ENCODE results near the gene BRPF3. TPM values are rescaled to one million over a fixed set of nuclear protein-coding genes. Genes with fewer than 3 reads are reported as not detected.

Gene BRPF3
- total RNA-seq, 1 experiment from 2014 or later = 14.3 TPM

DNA sequence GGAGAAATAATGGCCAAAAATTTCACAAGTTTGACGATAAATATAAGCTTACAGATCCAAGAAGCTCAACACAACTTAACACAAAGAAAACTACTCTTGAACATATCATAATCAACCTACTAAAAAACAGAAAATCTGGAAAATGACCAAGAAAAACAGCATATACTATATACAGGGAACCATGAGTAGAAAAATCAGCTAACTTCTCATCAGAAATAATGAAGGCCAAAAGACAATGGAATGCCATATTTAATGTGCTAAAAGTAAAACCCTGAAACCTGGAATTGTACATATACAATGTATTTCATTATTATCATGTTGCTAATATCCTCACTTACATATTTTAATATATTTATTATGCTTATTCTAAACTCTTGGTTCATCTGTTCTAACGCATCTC, 40.9 kb upstream of the BRPF3 start:
- Histone ChIP-seq H3K27me3 (ENCODE audit: low read length) (no peaks in the 10 kb centered on the region), H3F3A (ENCODE audit: low read length, unreplicated experiment) (no peaks in the 10 kb centered on the region), H3K27ac (ENCODE audit: low read length) (no peak overlapping the region), H4K20me1 (ENCODE audit: low read length) (no peaks in the 10 kb centered on the region), H2AFZ (ENCODE audit: low read length) (no peak overlapping the region), H3K79me2 (ENCODE audit: low read length) (no peaks in the 10 kb centered on the region), H3K9me2 (replicated peaks; ENCODE audit: low read length) (no peaks in the 10 kb centered on the region), H3K9ac (ENCODE audit: low read length) (no peak overlapping the region), H3K4me2 (ENCODE audit: low read length) (no peak overlapping the region), H3K4me1 (ENCODE audit: insufficient read depth, low read length) (peaks cover 17% of the 10 kb centered on the region), H3K4me3 (ENCODE audit: low read length) (no peak overlapping the region), H3K9me3 (ENCODE audit: low read length) (0 out of 2 replicates have a peak, but pooled peaks cover 5% of the 10 kb centered on the region), H3K36me3 (ENCODE audit: low read depth, low read length) (no peaks in the 10 kb centered on the region)
- ChIA-PET CTCF (no interaction called here), POLR2A (ENCODE audit: unreplicated experiment) (no interaction called here)
- BruUV-seq (replicated peaks) = no TSS peak
- DNase-seq = no peak
- intact Hi-C loops (cut with micrococcal nuclease) = no loop called here
- ATAC-seq = no peak
- TF ChIP-seq EZH2 (IDR thresholded peaks at IDR 0.05; ENCODE audit: low read length, unreplicated experiment) = no peak
- TF ChIP-seq EZH2phosphoT487 (IDR thresholded peaks at IDR 0.05; ENCODE audit: borderline replicate concordance, low read length) = no peak
- TF ChIP-seq, protein P1, sequence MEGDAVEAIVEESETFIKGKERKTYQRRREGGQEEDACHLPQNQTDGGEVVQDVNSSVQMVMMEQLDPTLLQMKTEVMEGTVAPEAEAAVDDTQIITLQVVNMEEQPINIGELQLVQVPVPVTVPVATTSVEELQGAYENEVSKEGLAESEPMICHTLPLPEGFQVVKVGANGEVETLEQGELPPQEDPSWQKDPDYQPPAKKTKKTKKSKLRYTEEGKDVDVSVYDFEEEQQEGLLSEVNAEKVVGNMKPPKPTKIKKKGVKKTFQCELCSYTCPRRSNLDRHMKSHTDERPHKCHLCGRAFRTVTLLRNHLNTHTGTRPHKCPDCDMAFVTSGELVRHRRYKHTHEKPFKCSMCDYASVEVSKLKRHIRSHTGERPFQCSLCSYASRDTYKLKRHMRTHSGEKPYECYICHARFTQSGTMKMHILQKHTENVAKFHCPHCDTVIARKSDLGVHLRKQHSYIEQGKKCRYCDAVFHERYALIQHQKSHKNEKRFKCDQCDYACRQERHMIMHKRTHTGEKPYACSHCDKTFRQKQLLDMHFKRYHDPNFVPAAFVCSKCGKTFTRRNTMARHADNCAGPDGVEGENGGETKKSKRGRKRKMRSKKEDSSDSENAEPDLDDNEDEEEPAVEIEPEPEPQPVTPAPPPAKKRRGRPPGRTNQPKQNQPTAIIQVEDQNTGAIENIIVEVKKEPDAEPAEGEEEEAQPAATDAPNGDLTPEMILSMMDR (conservative IDR thresholded peaks at IDR 0.05; ENCODE audit: low read depth, low read length) = no peak

DNA sequence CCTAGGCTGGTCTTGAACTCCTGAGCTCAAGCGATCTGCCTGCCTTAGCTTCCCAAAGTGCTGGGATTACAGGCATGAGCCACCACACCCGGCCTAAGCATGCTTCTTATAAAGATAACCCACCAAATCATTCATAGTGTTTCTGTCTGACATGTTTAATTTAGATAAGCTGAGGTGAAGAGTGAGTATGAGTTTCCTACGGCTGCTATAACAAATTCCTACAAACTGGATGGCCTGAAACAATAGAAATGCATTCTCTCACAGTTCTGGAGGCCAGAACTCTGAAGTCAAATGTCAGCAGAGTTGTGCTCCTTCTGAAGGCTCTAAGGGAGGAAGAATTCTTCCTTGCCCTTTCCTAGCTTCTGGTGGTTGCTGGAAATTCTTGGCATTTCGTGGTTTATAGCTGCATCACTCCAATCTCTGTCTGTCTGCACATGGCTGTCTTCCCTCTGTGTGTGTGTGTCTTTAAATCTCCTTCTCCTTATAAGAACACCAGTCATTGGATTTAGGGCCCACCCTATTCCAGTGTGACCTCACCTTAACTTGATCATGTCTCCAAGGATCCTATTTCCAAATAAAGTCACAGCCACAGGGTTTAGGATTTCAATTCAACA, 36.3 kb upstream of the BRPF3 start:
- no peaks in the 10 kb centered on the region for H3K27me3 ChIP-seq (ENCODE audit: low read length)
- TF ChIP-seq EZH2phosphoT487 (IDR thresholded peaks at IDR 0.05; ENCODE audit: borderline replicate concordance, low read length) (no peak), EZH2 (IDR thresholded peaks at IDR 0.05; ENCODE audit: low read length, unreplicated experiment) (no peak)
- TF ChIP-seq, protein P1 (conservative IDR thresholded peaks at IDR 0.05; ENCODE audit: low read depth, low read length) = no peak
- intact Hi-C loops (cut with micrococcal nuclease) = no loop called here
- no peak overlapping the region for H3K27ac ChIP-seq (ENCODE audit: low read length)
- no peaks in the 10 kb centered on the region for H3K79me2 ChIP-seq (ENCODE audit: low read length)
- no peaks in the 10 kb centered on the region for H4K20me1 ChIP-seq (ENCODE audit: low read length)
- no peaks in the 10 kb centered on the region for H3F3A ChIP-seq (ENCODE audit: low read length, unreplicated experiment)
- no peak for ATAC-seq
- H3K9ac ChIP-seq (ENCODE audit: low read length) = no peak overlapping the region
- BruUV-seq (replicated peaks) = no TSS peak
- H3K4me1 ChIP-seq (ENCODE audit: insufficient read depth, low read length) = no peaks in the 10 kb centered on the region
- POLR2A ChIA-PET (ENCODE audit: unreplicated experiment) = no interaction called here
- DNase-seq = no peak
- H3K4me3 ChIP-seq (ENCODE audit: low read length) = no peak overlapping the region
- H2AFZ ChIP-seq (ENCODE audit: low read length) = no peak overlapping the region
- no peaks in the 10 kb centered on the region for H3K9me2 ChIP-seq (replicated peaks; ENCODE audit: low read length)
- 0 out of 2 replicates have a peak, but pooled peaks cover 4% of the 10 kb centered on the region for H3K9me3 ChIP-seq (ENCODE audit: low read length)
- CTCF ChIA-PET = no interaction called here
- H3K4me2 ChIP-seq (ENCODE audit: low read length) = no peak overlapping the region
- H3K36me3 ChIP-seq (ENCODE audit: low read depth, low read length) = no peaks in the 10 kb centered on the region
